Fibroblast of pulmonary artery (primary cell): Measurements from ENCODE around the gene FXN.

Experiments
- DNase-seq: peaks from one replicate; pipeline ENCODE4 v3.0.0-alpha.2; 2010; ENCODE audit warnings: low read depth
- H3K4me3 ChIP-seq: replicated peaks from 2 replicates; pipeline ENCODE4 v1.5.1; 2011; ENCODE audit warnings: low read depth, mild to moderate bottlenecking, control low read depth, low read length, moderate library complexity
- CTCF ChIP-seq: IDR thresholded peaks from 2 replicates; pipeline ENCODE4 v1.5.1; 2011; ENCODE audit warnings: mild to moderate bottlenecking, control low read depth, low read length, inconsistent platforms; ENCODE audit errors: missing control alignments

The FXN gene

GRCh38 chr9:69115621-69116020 is 80.1 kb downstream of the FXN start:
- H3K4me3 ChIP-seq = no peak overlapping the region
- DNase-seq = no peak

GRCh38 chr9:69118656-69119055 is 83.1 kb downstream of the FXN start:
- H3K4me3 ChIP-seq = no peak overlapping the region
- DNase-seq = no peak
- no peak for TF ChIP-seq CTCF

More at GRCh38 chr9:69115621-69116020, 80.1 kb downstream of the FXN start:
- no peak for TF ChIP-seq CTCF

GRCh38 chr9:69120380-69121154 is 85.0 kb downstream of the FXN start:
- TF ChIP-seq CTCF = no peak
- peak overlapping the region; percentile 89 for H3K4me3 ChIP-seq
- DNase-seq = no peak

GRCh38 chr9:69121155-69122081 is 85.9 kb downstream of the FXN start:
- peak overlapping the region; percentile 89 for H3K4me3 ChIP-seq
- DNase-seq = peak; percentile 38
- TF ChIP-seq CTCF = peak; percentile 2

- no peak for TF ChIP-seq CTCF
- DNase-seq = peak; percentile 68
- peak overlapping the region; percentile 89 for H3K4me3 ChIP-seq
These were observed 86.6 kb downstream of the FXN start for GRCh38 chr9:69122082-69122548.

- TF ChIP-seq CTCF = no peak
- peak overlapping the region; percentile 89 for H3K4me3 ChIP-seq
- peak; percentile 88 for DNase-seq
These were observed 87.1 kb downstream of the FXN start for GRCh38 chr9:69122549-69123141.
